ENCODE data around the gene MIDN.
"Not testable (repeated sequence)": the region's sequence is repeated elsewhere in the genome, so short reads cannot be mapped to it uniquely, and the experiment has no call there.

MIDN gene

DNA sequence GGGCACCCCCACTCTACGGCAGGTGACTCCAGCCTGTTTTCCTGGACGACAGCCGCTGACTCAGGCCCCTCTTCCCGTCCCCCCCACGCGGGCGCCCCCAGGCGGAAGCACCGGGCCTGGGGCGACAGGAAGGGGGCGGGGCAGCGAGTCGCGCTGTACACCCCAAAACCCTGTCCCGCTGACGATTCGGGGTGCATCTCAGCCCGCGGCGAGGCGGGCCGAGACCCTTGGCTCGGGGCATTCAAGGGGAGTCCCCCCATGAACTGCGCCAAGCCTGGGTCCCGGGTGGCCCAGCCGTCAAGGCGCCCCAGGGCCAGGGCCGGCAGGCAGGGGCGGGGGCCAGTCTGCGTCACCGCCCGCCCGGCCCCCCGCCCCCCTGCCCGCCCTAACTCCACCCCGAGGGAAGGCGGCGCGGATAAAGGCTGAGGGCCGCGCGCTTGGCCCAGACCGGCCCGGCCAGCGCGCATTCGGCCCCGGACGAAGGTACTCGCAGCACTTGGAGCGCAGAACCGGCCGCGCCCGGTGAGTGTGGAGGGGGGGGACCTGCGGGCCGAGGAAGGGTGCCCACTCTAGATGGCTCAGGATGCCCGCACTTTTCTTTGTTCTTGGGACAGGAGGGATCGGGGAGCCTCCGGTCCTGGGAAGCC lies at the start of gene MIDN:
Gene MIDN, plus strand, starts transcription at position 445 of the 647 bp plus-strand sequence. CDS start 1,714 bp downstream, outside the sequence.
- Histone ChIP-seq H3K4me1 (peaks cover 42 to 51% (median 47%) of the 10 kb centered on the region in 10 experiments), H3K27me3 (no peaks in the 10 kb centered on the region), H3K9ac (peak within 1 kb of the TSS; percentile 92 to 99 (median 98)), H3K9me3 (replicated peaks in 1 of 11) (peaks cover 0 to 5% (median 0%) of the 10 kb centered on the region in 11 experiments; a peak in 6 of 22 replicates), H3K27ac (peak within 1 kb of the TSS; percentile 92 to 97 (median 95)), H3K36me3 (peaks cover 20 to 37% (median 28%) of the 10 kb centered on the region in 11 experiments; a peak in 21 of 22 replicates), H3K4me2 (peak within 1 kb of the TSS; percentile 78 to 96 (median 87)), H3K4me3 (peak within 1 kb of the TSS; percentile 92 to 100 (median 99)), H4K20me1 (peaks cover 33 to 67% (median 54%) of the 10 kb centered on the region in 11 experiments)
- TF ChIP-seq Cebpa-rat (IDR thresholded peaks at IDR 0.05) = no peak

GRCh38 chr19:1199531-1199930 lies 48.9 kb upstream of the MIDN start:
- peaks cover 19 to 22% (median 20%) of the 10 kb centered on the region in 10 experiments for H3K4me1 ChIP-seq
- no peaks in the 10 kb centered on the region for H3K9me3 ChIP-seq (replicated peaks in 1 of 11)
- H4K20me1 ChIP-seq = no peaks in the 10 kb centered on the region
- H3K9ac ChIP-seq = no peak overlapping the region
- H3K4me3 ChIP-seq = no peak overlapping the region
- no peaks in the 10 kb centered on the region for H3K27me3 ChIP-seq
- no peak overlapping the region for H3K27ac ChIP-seq
- no peak overlapping the region for H3K4me2 ChIP-seq
- H3K36me3 ChIP-seq = no peaks in the 10 kb centered on the region
- no peak for TF ChIP-seq Cebpa-rat (IDR thresholded peaks at IDR 0.05)

DNA sequence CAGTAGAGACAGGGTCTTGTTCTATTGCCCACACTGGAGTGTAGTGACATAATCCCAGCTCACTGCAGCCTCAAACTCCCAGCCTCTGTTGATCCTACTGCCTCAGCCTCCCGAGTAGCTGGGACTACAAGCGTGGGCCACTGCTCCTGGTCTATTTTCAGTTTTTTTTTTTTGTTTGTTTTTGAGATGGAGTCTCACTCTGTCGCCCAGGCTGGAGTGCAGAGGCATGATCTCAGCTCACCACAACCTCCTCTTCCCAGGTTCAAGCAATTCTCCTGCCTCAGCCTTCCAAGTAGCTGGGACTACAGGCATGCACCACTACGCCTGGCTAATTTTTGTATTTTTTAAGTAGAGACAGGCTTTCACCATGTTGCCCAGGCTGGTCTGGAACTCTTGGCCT lies 47.8 kb upstream of the MIDN start:
- H3K27me3 ChIP-seq; H3K9ac ChIP-seq; H3K4me3 ChIP-seq; H4K20me1 ChIP-seq; H3K9me3 ChIP-seq (replicated peaks in 1 of 11); H3K36me3 ChIP-seq; H3K4me2 ChIP-seq; H3K27ac ChIP-seq: not testable (repeated sequence)
- peaks cover 26 to 30% (median 27%) of the 10 kb centered on the region in 10 experiments for H3K4me1 ChIP-seq

- Histone ChIP-seq H3K4me3 (peak within 1 kb of the TSS; percentile 85 to 99 (median 94)), H3K27me3 (no peaks in the 10 kb centered on the region), H3K9me3 (replicated peaks in 1 of 11) (no peaks in the 10 kb centered on the region), H3K9ac (peak within 1 kb of the TSS; percentile 94 to 99 (median 98)), H3K36me3 (peaks cover 8 to 26% (median 17%) of the 10 kb centered on the region in 11 experiments; a peak in 20 of 22 replicates), H3K27ac (peak within 1 kb of the TSS; percentile 86 to 96 (median 95)), H3K4me2 (peak within 1 kb of the TSS; percentile 86 to 100 (median 98)), H4K20me1 (peaks cover 35 to 45% (median 43%) of the 10 kb centered on the region in 11 experiments), H3K4me1 (peaks cover 51 to 57% (median 54%) of the 10 kb centered on the region in 10 experiments)
- no peak for TF ChIP-seq Cebpa-rat (IDR thresholded peaks at IDR 0.05)
Measured at GRCh38 chr19:1205114-1206099, 43.0 kb upstream of the MIDN start, which contains the start of gene STK11. STK11 (plus strand) TSS chr19:1205778; CDS start chr19:1206914, 1,136 bp downstream.

GRCh38 chr19:1206150-1206863 lies 42.1 kb upstream of the MIDN start:
- H3K27ac ChIP-seq = peak overlapping the region; percentile 86 to 96 (median 95)
- H3K36me3 ChIP-seq = peaks cover 10 to 35% (median 25%) of the 10 kb centered on the region in 11 experiments; a peak in 21 of 22 replicates
- H3K9ac ChIP-seq = peak overlapping the region; percentile 94 to 99 (median 98)
- peaks cover 59 to 66% (median 63%) of the 10 kb centered on the region in 10 experiments for H3K4me1 ChIP-seq
- H3K4me3 ChIP-seq = peak overlapping the region; percentile 85 to 99 (median 94)
- peaks cover 38 to 54% (median 52%) of the 10 kb centered on the region in 11 experiments for H4K20me1 ChIP-seq
- H3K27me3 ChIP-seq = no peaks in the 10 kb centered on the region
- peak overlapping the region; percentile 85 to 100 (median 98) for H3K4me2 ChIP-seq
- no peak for TF ChIP-seq Cebpa-rat (IDR thresholded peaks at IDR 0.05)
- H3K9me3 ChIP-seq (replicated peaks in 1 of 11) = no peaks in the 10 kb centered on the region

DNA sequence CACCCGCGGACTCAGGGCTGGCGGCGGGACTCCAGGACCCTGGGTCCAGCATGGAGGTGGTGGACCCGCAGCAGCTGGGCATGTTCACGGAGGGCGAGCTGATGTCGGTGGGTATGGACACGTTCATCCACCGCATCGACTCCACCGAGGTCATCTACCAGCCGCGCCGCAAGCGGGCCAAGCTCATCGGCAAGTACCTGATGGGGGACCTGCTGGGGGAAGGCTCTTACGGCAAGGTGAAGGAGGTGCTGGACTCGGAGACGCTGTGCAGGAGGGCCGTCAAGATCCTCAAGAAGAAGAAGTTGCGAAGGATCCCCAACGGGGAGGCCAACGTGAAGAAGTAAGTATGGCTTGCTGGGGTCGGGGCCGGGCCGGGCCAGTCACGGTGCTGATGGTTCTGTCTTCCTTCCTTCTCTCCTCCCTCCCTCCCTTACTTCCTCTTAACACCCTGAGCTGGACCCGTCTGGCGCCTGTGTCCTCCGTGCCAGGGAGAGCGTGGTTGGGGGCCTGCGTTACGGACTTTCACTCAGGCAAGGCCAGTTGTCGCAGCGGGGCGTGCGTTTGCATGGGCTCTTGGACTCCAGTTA lies 41.4 kb upstream of the MIDN start:
- no peak for TF ChIP-seq Cebpa-rat (IDR thresholded peaks at IDR 0.05)
- H3K9me3 ChIP-seq (replicated peaks in 1 of 11) = no peaks in the 10 kb centered on the region
- H3K27ac ChIP-seq = peak overlapping the region; percentile 86 to 96 (median 95)
- H3K27me3 ChIP-seq = no peaks in the 10 kb centered on the region
- peaks cover 45 to 61% (median 59%) of the 10 kb centered on the region in 11 experiments for H4K20me1 ChIP-seq
- peaks cover 10 to 41% (median 32%) of the 10 kb centered on the region in 11 experiments; a peak in 21 of 22 replicates for H3K36me3 ChIP-seq
- H3K4me3 ChIP-seq = peak overlapping the region; percentile 85 to 99 (median 94)
- peaks cover 65 to 72% (median 69%) of the 10 kb centered on the region in 10 experiments for H3K4me1 ChIP-seq
- peak overlapping the region; percentile 85 to 100 (median 98) for H3K4me2 ChIP-seq
- H3K9ac ChIP-seq = peak overlapping the region; percentile 94 to 99 (median 98)

GRCh38 chr19:1208830-1209229 lies 39.6 kb upstream of the MIDN start:
- Histone ChIP-seq H3K4me3 (peak overlapping the region; percentile 85 to 99 (median 94)), H3K27ac (peak overlapping the region in 8 of 11 experiments; percentile 10 to 96 (median 29); a peak in 9 of 22 replicates), H4K20me1 (peaks cover 49 to 78% (median 73%) of the 10 kb centered on the region in 11 experiments), H3K9ac (peak overlapping the region; percentile 16 to 99 (median 98); a peak in 19 of 22 replicates), H3K4me1 (peaks cover 72 to 76% (median 74%) of the 10 kb centered on the region in 10 experiments), H3K36me3 (peaks cover 17 to 48% (median 38%) of the 10 kb centered on the region in 11 experiments; a peak in 21 of 22 replicates), H3K4me2 (peak overlapping the region; percentile 85 to 100 (median 98))
- not testable (repeated sequence) for H3K27me3 ChIP-seq; H3K9me3 ChIP-seq (replicated peaks in 1 of 11)

- Histone ChIP-seq H3K9me3 (replicated peaks in 1 of 11) (no peaks in the 10 kb centered on the region), H4K20me1 (peaks cover 61 to 92% (median 87%) of the 10 kb centered on the region in 11 experiments), H3K27me3 (no peaks in the 10 kb centered on the region), H3K4me2 (peak overlapping the region; percentile 85 to 100 (median 98); a peak in 21 of 22 replicates), H3K9ac (peak overlapping the region; percentile 25 to 99 (median 98); a peak in 14 of 22 replicates), H3K27ac (peak overlapping the region in 7 of 11 experiments; percentile 39 to 95 (median 48); a peak in 11 of 22 replicates), H3K4me3 (peak overlapping the region in 1 of 10 experiments; percentile 96; a peak in 1 of 20 replicates), H3K4me1 (peaks cover 72 to 76% (median 74%) of the 10 kb centered on the region in 10 experiments), H3K36me3 (peaks cover 17 to 57% (median 38%) of the 10 kb centered on the region in 11 experiments)
- no peak for TF ChIP-seq Cebpa-rat (IDR thresholded peaks at IDR 0.05)
Measured at GRCh38 chr19:1210227-1210538, 38.2 kb upstream of the MIDN start.

All from BLaER1 treated with 17β-estradiol and CSF1 and Interleukin-3, amounts not matched to agents 10 nM and 100 nM (cell line).